ENCODE measurements around the gene TOR2A. TPM values are rescaled to one million over a fixed set of nuclear protein-coding genes. Genes with fewer than 3 reads are reported as not detected.

TOR2A gene
- total and polyA plus RNA-seq, 2 donors from 2014 or later = 12.7 to 14.5 TPM

GRCh38 chr9:127689329-127690000 lies 45.6 kb downstream of the TOR2A start:
- Histone ChIP-seq H3K9ac (ENCODE audit: low read length in 3 of 3) (no peak overlapping the region), H3K4me1 (ENCODE audit: control insufficient read depth in 2 of 3, insufficient read depth in 2 of 3, low read depth in 1 of 3, low read length in 3 of 3) (no peaks in the 10 kb centered on the region), H3K9me3 (ENCODE audit: control insufficient read depth in 2 of 3, insufficient read depth in 1 of 3, low read length in 3 of 3) (no peaks in the 10 kb centered on the region), H3K27me3 (ENCODE audit: control insufficient read depth, insufficient read depth, low read length) (no peaks in the 10 kb centered on the region), H3K36me3 (ENCODE audit: control insufficient read depth in 2 of 3, insufficient read depth in 3 of 3, low read length in 3 of 3) (no peaks in the 10 kb centered on the region), H3K27ac (ENCODE audit: low read depth in 2 of 2, low read length in 2 of 2) (no peak overlapping the region), H3K4me3 (ENCODE audit: low read length in 3 of 3) (no peak overlapping the region)
- intact Hi-C loops (cut with DNase I) = no loop called here
- DNase-seq = no peak
- no peak for FAIRE-seq
- no peak for TF ChIP-seq CTCF (IDR thresholded peaks at IDR 0.05; ENCODE audit: borderline replicate concordance, extremely low read depth, insufficient read depth)

DNA sequence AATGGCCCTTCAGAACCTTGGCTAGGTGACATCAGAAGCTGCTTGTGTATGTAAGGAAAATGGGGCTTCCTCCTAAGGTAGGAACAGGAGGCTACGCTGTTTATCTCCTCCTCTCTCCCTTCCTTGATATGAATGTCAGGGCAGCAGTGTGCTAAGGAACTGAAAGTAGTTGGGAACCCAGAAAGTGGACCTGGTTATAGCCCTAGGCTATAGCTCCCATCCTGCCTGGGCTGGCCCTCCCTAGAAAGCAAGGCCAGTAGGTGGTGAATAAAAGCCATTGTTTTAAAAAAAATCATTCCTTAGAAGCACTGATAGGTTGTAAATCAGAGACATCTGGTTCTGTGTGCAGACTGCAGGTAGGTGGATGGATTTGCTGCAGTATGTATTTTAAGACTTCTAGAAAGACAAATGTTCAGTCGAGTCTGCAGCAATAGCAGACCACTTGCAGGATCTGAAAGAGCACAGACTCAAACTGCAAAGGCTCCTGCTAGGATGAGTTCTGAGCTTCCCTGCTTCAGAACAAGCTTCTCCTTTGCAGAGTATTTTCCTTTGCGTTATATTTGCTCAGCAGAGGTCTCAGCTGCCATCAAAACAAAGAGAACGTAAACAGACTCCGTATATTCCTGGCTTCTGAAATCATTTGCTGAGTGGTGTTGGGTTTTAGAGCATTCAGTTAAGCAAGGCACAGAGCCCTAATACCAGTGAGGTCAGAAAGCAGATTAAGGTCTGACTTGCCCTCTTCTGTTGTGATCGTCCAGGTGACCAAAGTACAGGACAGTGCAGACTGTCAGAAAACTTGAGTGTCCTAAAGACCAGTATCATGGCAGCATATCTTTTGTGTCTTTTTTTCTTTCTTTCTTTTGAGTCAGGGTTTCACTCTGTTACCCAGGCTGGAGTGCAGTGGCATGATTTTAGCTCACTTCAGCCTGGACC lies 48.4 kb downstream of the TOR2A start:
- Histone ChIP-seq H3K4me3 (ENCODE audit: low read length in 3 of 3) (no peak overlapping the region), H3K27ac (ENCODE audit: low read depth in 2 of 2, low read length in 2 of 2) (no peak overlapping the region), H3K4me1 (ENCODE audit: control insufficient read depth in 2 of 3, insufficient read depth in 2 of 3, low read depth in 1 of 3, low read length in 3 of 3) (no peaks in the 10 kb centered on the region), H3K27me3 (ENCODE audit: control insufficient read depth, insufficient read depth, low read length) (no peaks in the 10 kb centered on the region), H3K9me3 (ENCODE audit: control insufficient read depth in 2 of 3, insufficient read depth in 1 of 3, low read length in 3 of 3) (no peaks in the 10 kb centered on the region), H3K36me3 (ENCODE audit: control insufficient read depth in 2 of 3, insufficient read depth in 3 of 3, low read length in 3 of 3) (peaks cover 0 to 10% (median 2%) of the 10 kb centered on the region in 3 donors), H3K9ac (ENCODE audit: low read length in 3 of 3) (no peak overlapping the region)
- DNase-seq = no peak
- TF ChIP-seq CTCF (IDR thresholded peaks at IDR 0.05; ENCODE audit: borderline replicate concordance, extremely low read depth, insufficient read depth) = no peak
- intact Hi-C loops (cut with DNase I) = no loop called here
- FAIRE-seq = no peak

GRCh38 chr9:127684576-127684975 lies 50.5 kb downstream of the TOR2A start:
- Histone ChIP-seq H3K4me3 (ENCODE audit: low read length in 3 of 3) (no peak overlapping the region), H3K9me3 (ENCODE audit: control insufficient read depth in 2 of 3, insufficient read depth in 1 of 3, low read length in 3 of 3) (no peaks in the 10 kb centered on the region), H3K4me1 (ENCODE audit: control insufficient read depth in 2 of 3, insufficient read depth in 2 of 3, low read depth in 1 of 3, low read length in 3 of 3) (no peaks in the 10 kb centered on the region), H3K27ac (ENCODE audit: low read depth in 2 of 2, low read length in 2 of 2) (no peak overlapping the region), H3K27me3 (ENCODE audit: control insufficient read depth, insufficient read depth, low read length) (no peaks in the 10 kb centered on the region), H3K36me3 (ENCODE audit: control insufficient read depth in 2 of 3, insufficient read depth in 3 of 3, low read length in 3 of 3) (peaks cover 0 to 22% (median 12%) of the 10 kb centered on the region in 3 donors), H3K9ac (ENCODE audit: low read length in 3 of 3) (no peak overlapping the region)
- intact Hi-C loops (cut with DNase I) = no loop called here
- no peak for DNase-seq
- TF ChIP-seq CTCF (IDR thresholded peaks at IDR 0.05; ENCODE audit: borderline replicate concordance, extremely low read depth, insufficient read depth) = no peak
- FAIRE-seq = no peak
